WTC11 (cell line): ENCODE measurements around the gene C1orf198. TPM values are rescaled to one million over a fixed set of nuclear protein-coding genes. Genes with fewer than 3 reads are reported as not detected.
"Not testable (repeated sequence)": the region's sequence is repeated elsewhere in the genome, so short reads cannot be mapped to it uniquely, and the experiment has no call there.

ENCODE experiments used
- ATAC-seq: fragments of 200-7000 bp; cut with Tn5 transposase; 2 replicates; pipeline ENCODE4 v1.10.0; 2021; ENCODE audit warnings: mild to moderate bottlenecking, moderate library complexity
- CTCF ChIA-PET: fragments of 300-600 bp; sonication (Branson Sonifier 250); formaldehyde crosslinking; loops from one replicate; lab custom pipeline; 2021; ENCODE audit warnings: antibody characterized with exemption; lab: Charles Lee
- POLR2A ChIA-PET: fragments of 350-600 bp; sonication (Branson Sonifier 250); formaldehyde crosslinking; loops from one replicate; lab custom pipeline; 2021; ENCODE audit warnings: antibody characterized with exemption; lab: Charles Lee
- DNase-seq: peaks from one replicate; pipeline ENCODE4 v3.0.0; 2021; ENCODE audit warnings: low spot score
- H3K27ac Mint-ChIP-seq: 2 replicates; pipeline ENCODE4 v1.8.0; 2021; ENCODE audit warnings: mixed read lengths
- H3K27me3 Mint-ChIP-seq: 2 replicates; pipeline ENCODE4 v1.8.0; 2021; ENCODE audit warnings: low read depth, mild to moderate bottlenecking, moderate library complexity, mixed read lengths
- H3K36me3 Mint-ChIP-seq: 2 replicates; pipeline ENCODE4 v1.8.0; 2021; ENCODE audit warnings: mixed read lengths
- H3K4me1 Mint-ChIP-seq: 2 replicates; pipeline ENCODE4 v1.8.0; 2022; ENCODE audit warnings: mixed read lengths
- H3K4me3 Mint-ChIP-seq: 2 replicates; pipeline ENCODE4 v1.8.0; 2021; ENCODE audit warnings: mild to moderate bottlenecking, moderate library complexity, mixed read lengths
- H3K9me3 Mint-ChIP-seq: 2 replicates; pipeline ENCODE4 v1.8.0; 2021; ENCODE audit warnings: mixed read lengths
- CBFB ChIP-seq: sonication (generic); formaldehyde crosslinking; IDR thresholded peaks from 2 replicates; pipeline ENCODE4 v1.8.1; 2022; ENCODE audit warnings: mild to moderate bottlenecking, low read depth, missing genetic modification reagents
- EMX1 ChIP-seq: fragments of 250-450 bp; sonication (Bioruptor Pico); IDR thresholded peaks from 2 replicates; pipeline ENCODE4 v1.8.0; 2021; ENCODE audit warnings: mild to moderate bottlenecking
- FOXP1 ChIP-seq: sonication (generic); formaldehyde crosslinking; IDR thresholded peaks from 2 replicates; pipeline ENCODE4 v1.8.0; 2022; ENCODE audit warnings: missing genetic modification reagents, mild to moderate bottlenecking, moderate library complexity, borderline replicate concordance
- GRHL2 ChIP-seq: fragments of 250-450 bp; sonication (Bioruptor Pico); IDR thresholded peaks from 2 replicates; pipeline ENCODE4 v1.8.0; 2022; ENCODE audit warnings: mild to moderate bottlenecking, moderate library complexity; ENCODE audit not compliant: insufficient replicate concordance, severe bottlenecking
- GTF2I ChIP-seq: fragments of 250-450 bp; sonication (Bioruptor Pico); conservative IDR thresholded peaks from 2 replicates; pipeline ENCODE4 v1.4.0; 2021; ENCODE audit warnings: mild to moderate bottlenecking
- JUN ChIP-seq: sonication (generic); formaldehyde crosslinking; IDR thresholded peaks from 2 replicates; pipeline ENCODE4 v1.8.0; 2023; ENCODE audit warnings: mild to moderate bottlenecking, missing genetic modification reagents
- MYBL2 ChIP-seq: sonication (generic); formaldehyde crosslinking; IDR thresholded peaks from 2 replicates; pipeline ENCODE4 v1.8.1; 2023; ENCODE audit warnings: mild to moderate bottlenecking, moderate library complexity, missing genetic modification reagents
- PREB ChIP-seq: sonication (generic); formaldehyde crosslinking; IDR thresholded peaks from 2 replicates; pipeline ENCODE4 v1.8.1; 2022; ENCODE audit warnings: mild to moderate bottlenecking, missing genetic modification reagents, moderate library complexity, borderline replicate concordance
- TP53 ChIP-seq: sonication (generic); formaldehyde crosslinking; IDR thresholded peaks from 2 replicates; pipeline ENCODE4 v1.8.1; 2023; ENCODE audit warnings: mild to moderate bottlenecking, missing genetic modification reagents
- USF1 ChIP-seq: sonication (generic); formaldehyde crosslinking; IDR thresholded peaks from 2 replicates; pipeline ENCODE4 v1.8.0; 2022; ENCODE audit warnings: mild to moderate bottlenecking, missing genetic modification reagents
- ZBTB21 ChIP-seq: sonication (generic); formaldehyde crosslinking; IDR thresholded peaks from 2 replicates; pipeline ENCODE4 v1.8.1; 2023; ENCODE audit warnings: mild to moderate bottlenecking, missing genetic modification reagents, borderline replicate concordance
- ZMAT4 ChIP-seq: fragments of 250-450 bp; sonication (Bioruptor Pico); IDR thresholded peaks from 2 replicates; pipeline ENCODE4 v1.9.0; 2021; ENCODE audit warnings: mild to moderate bottlenecking
- ZNF219 ChIP-seq: sonication (generic); formaldehyde crosslinking; IDR thresholded peaks from 2 replicates; pipeline ENCODE4 v1.8.0; 2023; ENCODE audit warnings: missing genetic modification reagents, mild to moderate bottlenecking, borderline replicate concordance
- ZNF671 ChIP-seq: fragments of 250-450 bp; sonication (Bioruptor Pico); IDR thresholded peaks from 2 replicates; pipeline ENCODE4 v1.8.0; 2021; ENCODE audit warnings: mild to moderate bottlenecking
- total RNA-seq: library from RNA; stranded (reverse); gene quantifications from 3 replicates; pipeline ENCODE4 v1.2.3, GENCODE V29; 2021
- TF ChIP-seq, protein P1 (sequence below): fragments of 200-600 bp; IDR thresholded peaks from 2 replicates; pipeline ENCODE4 v1.8.0; 2022; ENCODE audit warnings: antibody characterized with exemption
- TF ChIP-seq, protein P2 (sequence below): fragments of 250-450 bp; sonication (Bioruptor Pico); IDR thresholded peaks from 2 replicates; pipeline ENCODE4 v1.8.0; 2021; ENCODE audit warnings: mild to moderate bottlenecking
- TF ChIP-seq, protein P3 (sequence below): sonication (generic); formaldehyde crosslinking; IDR thresholded peaks from 2 replicates; pipeline ENCODE4 v1.8.0; 2023; ENCODE audit warnings: missing genetic modification reagents, mild to moderate bottlenecking, borderline replicate concordance
- TF ChIP-seq, protein P4 (sequence below): fragments of 250-450 bp; sonication (Bioruptor Pico); IDR thresholded peaks from 2 replicates; pipeline ENCODE4 v1.9.0; 2021; ENCODE audit warnings: moderate library complexity, mild to moderate bottlenecking, inconsistent platforms, borderline replicate concordance

C1orf198 gene
- total RNA-seq, 1 experiment from 2014 or later = 26.9 TPM

GRCh38 chr1:230848235-230848634, 20.1 kb downstream of the C1orf198 start (continued):
- no peak for TF ChIP-seq CBFB (CRISPR knock-in tag)
- TF ChIP-seq MYBL2 (CRISPR knock-in tag) = no peak
- TF ChIP-seq, protein P1, sequence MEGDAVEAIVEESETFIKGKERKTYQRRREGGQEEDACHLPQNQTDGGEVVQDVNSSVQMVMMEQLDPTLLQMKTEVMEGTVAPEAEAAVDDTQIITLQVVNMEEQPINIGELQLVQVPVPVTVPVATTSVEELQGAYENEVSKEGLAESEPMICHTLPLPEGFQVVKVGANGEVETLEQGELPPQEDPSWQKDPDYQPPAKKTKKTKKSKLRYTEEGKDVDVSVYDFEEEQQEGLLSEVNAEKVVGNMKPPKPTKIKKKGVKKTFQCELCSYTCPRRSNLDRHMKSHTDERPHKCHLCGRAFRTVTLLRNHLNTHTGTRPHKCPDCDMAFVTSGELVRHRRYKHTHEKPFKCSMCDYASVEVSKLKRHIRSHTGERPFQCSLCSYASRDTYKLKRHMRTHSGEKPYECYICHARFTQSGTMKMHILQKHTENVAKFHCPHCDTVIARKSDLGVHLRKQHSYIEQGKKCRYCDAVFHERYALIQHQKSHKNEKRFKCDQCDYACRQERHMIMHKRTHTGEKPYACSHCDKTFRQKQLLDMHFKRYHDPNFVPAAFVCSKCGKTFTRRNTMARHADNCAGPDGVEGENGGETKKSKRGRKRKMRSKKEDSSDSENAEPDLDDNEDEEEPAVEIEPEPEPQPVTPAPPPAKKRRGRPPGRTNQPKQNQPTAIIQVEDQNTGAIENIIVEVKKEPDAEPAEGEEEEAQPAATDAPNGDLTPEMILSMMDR = no peak
- TF ChIP-seq ZNF671 = no peak
- no peak for TF ChIP-seq GRHL2
- no peak for TF ChIP-seq ZNF219 (CRISPR knock-in tag)
- TF ChIP-seq, protein P2, sequence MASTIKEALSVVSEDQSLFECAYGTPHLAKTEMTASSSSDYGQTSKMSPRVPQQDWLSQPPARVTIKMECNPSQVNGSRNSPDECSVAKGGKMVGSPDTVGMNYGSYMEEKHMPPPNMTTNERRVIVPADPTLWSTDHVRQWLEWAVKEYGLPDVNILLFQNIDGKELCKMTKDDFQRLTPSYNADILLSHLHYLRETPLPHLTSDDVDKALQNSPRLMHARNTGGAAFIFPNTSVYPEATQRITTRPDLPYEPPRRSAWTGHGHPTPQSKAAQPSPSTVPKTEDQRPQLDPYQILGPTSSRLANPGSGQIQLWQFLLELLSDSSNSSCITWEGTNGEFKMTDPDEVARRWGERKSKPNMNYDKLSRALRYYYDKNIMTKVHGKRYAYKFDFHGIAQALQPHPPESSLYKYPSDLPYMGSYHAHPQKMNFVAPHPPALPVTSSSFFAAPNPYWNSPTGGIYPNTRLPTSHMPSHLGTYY = no peak

DNA sequence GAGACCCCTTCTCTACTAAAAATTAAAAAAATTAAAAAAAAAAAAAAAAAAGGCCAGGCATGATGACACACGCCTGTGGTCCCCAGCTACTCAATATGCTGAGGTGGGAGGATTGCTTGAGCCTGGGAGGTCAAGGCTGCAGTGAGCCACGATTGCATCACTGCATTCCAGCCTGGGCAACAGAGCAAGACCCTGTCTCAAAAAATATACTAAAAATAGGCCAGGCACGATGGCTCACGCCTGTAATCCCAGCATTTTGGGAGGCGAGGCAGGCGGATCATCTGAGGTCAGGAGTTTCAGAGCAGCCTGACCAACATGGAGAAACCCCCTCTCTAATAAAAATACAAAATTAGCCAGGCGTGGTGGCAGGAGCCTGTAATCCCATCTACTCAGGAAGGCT, 23.1 kb downstream of the C1orf198 start:
- H3K27ac Mint-ChIP-seq, H3K4me1 Mint-ChIP-seq, ATAC-seq, H3K27me3 Mint-ChIP-seq, DNase-seq, H3K4me3 Mint-ChIP-seq, H3K9me3 Mint-ChIP-seq: not testable (repeated sequence)
- ChIA-PET POLR2A (interaction anchor here (0.8 kb wide), 1 partner anchor 933 kb away, joined by 5 read pairs; no protein-coding TSS in a partner anchor), CTCF (interaction anchor here (0.6 kb wide), 1 partner anchor 24 kb away, joined by 3 read pairs; no protein-coding TSS in a partner anchor)
- H3K36me3 Mint-ChIP-seq = peaks cover 25% of the 10 kb centered on the region

- H3K27me3 Mint-ChIP-seq = no peaks in the 10 kb centered on the region; the same call in 1 of the 2 replicates
- peaks cover under 1% of the 10 kb centered on the region for H3K4me1 Mint-ChIP-seq
- DNase-seq (no peak), ATAC-seq (no peak)
- H3K36me3 Mint-ChIP-seq = peaks cover 27% of the 10 kb centered on the region
- CTCF ChIA-PET = no interaction called here
- no peak overlapping the region for H3K27ac Mint-ChIP-seq
- TF ChIP-seq, protein P3, sequence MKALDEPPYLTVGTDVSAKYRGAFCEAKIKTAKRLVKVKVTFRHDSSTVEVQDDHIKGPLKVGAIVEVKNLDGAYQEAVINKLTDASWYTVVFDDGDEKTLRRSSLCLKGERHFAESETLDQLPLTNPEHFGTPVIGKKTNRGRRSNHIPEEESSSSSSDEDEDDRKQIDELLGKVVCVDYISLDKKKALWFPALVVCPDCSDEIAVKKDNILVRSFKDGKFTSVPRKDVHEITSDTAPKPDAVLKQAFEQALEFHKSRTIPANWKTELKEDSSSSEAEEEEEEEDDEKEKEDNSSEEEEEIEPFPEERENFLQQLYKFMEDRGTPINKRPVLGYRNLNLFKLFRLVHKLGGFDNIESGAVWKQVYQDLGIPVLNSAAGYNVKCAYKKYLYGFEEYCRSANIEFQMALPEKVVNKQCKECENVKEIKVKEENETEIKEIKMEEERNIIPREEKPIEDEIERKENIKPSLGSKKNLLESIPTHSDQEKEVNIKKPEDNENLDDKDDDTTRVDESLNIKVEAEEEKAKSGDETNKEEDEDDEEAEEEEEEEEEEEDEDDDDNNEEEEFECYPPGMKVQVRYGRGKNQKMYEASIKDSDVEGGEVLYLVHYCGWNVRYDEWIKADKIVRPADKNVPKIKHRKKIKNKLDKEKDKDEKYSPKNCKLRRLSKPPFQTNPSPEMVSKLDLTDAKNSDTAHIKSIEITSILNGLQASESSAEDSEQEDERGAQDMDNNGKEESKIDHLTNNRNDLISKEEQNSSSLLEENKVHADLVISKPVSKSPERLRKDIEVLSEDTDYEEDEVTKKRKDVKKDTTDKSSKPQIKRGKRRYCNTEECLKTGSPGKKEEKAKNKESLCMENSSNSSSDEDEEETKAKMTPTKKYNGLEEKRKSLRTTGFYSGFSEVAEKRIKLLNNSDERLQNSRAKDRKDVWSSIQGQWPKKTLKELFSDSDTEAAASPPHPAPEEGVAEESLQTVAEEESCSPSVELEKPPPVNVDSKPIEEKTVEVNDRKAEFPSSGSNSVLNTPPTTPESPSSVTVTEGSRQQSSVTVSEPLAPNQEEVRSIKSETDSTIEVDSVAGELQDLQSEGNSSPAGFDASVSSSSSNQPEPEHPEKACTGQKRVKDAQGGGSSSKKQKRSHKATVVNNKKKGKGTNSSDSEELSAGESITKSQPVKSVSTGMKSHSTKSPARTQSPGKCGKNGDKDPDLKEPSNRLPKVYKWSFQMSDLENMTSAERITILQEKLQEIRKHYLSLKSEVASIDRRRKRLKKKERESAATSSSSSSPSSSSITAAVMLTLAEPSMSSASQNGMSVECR (CRISPR knock-in tag) = no peak
- TF ChIP-seq JUN (CRISPR knock-in tag) (no peak), TP53 (no peak), PREB (CRISPR knock-in tag) (no peak), USF1 (CRISPR knock-in tag) (no peak), ZBTB21 (no peak), FOXP1 (CRISPR knock-in tag) (no peak), EMX1 (CRISPR knock-in tag) (no peak), ZMAT4 (CRISPR knock-in tag) (no peak), GRHL2 (no peak), GTF2I (CRISPR knock-in tag) (no peak)
- TF ChIP-seq, protein P4, sequence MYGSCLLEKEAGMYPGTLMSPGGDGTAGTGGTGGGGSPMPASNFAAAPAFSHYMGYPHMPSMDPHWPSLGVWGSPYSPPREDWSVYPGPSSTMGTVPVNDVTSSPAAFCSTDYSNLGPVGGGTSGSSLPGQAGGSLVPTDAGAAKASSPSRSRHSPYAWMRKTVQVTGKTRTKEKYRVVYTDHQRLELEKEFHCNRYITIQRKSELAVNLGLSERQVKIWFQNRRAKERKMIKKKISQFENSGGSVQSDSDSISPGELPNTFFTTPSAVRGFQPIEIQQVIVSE (CRISPR knock-in tag) = no peak
- TF ChIP-seq, all 79 proteins: peak for 0
- Mint-ChIP-seq H3K4me3 (no peak overlapping the region), H3K9me3 (no peaks in the 10 kb centered on the region)
- POLR2A ChIA-PET = interaction anchor here (0.8 kb wide), 1 partner anchor 934 kb away, joined by 5 read pairs; no protein-coding TSS in a partner anchor
Measured at GRCh38 chr1:230844561-230844960, 23.8 kb downstream of the C1orf198 start.
